Transverse colon (tissue), 4 donors: ENCODE measurements around the gene SLC35F1. TPM values are rescaled to one million over a fixed set of nuclear protein-coding genes. Genes with fewer than 3 reads are reported as not detected.

ENCODE experiments used
- DNase-seq: peaks from one replicate; pipeline ENCODE4 v3.0.0-alpha.2; 2019
- H3K27ac ChIP-seq, 4 donors: fragments of 200-600 bp; sonication (generic); 2 replicates each; pipeline ENCODE4 v1.5.1; 2016 to 2018; ENCODE audit warnings: inconsistent platforms in 4 of 4
- H3K27me3 ChIP-seq: fragments of 200-600 bp; sonication (generic); 2 replicates; pipeline ENCODE4 v1.5.1; 2017; ENCODE audit warnings: inconsistent platforms
- H3K36me3 ChIP-seq, 4 donors: fragments of 200-600 bp; sonication (generic); 2 replicates each; pipeline ENCODE4 v1.5.1; 2017 to 2019; ENCODE audit warnings: inconsistent platforms in 4 of 4
- H3K4me1 ChIP-seq, 4 donors: fragments of 200-600 bp; sonication (generic); 2 replicates each; pipeline ENCODE4 v1.5.1; 2017 to 2020; ENCODE audit warnings: inconsistent platforms in 4 of 4
- H3K4me3 ChIP-seq, 4 donors: fragments of 200-600 bp; sonication (generic); 1 replicate in 1 of 4; 2 replicates in 3 of 4; pipeline versions ENCODE4 v1.5.1 to v1.6.1; 2017 to 2019; ENCODE audit warnings: inconsistent platforms in 4 of 4
- H3K9me3 ChIP-seq, 2 donors: fragments of 200-600 bp; sonication (generic); 2 replicates each; pipeline ENCODE4 v1.5.1; 2017 to 2019; ENCODE audit warnings: inconsistent platforms in 2 of 2
- CTCF ChIP-seq, 5 experiments: fragments of 200-600 bp in 3 of 5; fragments of 450-650 bp in 2 of 5; sonication (generic) in 3 of 5; IDR thresholded peaks; 1 replicate in 2 of 5; 2 replicates in 3 of 5; pipeline ENCODE4 v1.5.1; 2016 to 2017; ENCODE audit warnings: antibody characterized with exemption in 5 of 5, inconsistent platforms in 3 of 5, mild to moderate bottlenecking in 2 of 5, moderate library complexity in 1 of 5
- EP300 ChIP-seq: sonication (generic); formaldehyde crosslinking; IDR thresholded peaks from one replicate; pipeline ENCODE4 v1.6.1; 2017; ENCODE audit warnings: antibody characterized with exemption, low read depth
- POLR2A ChIP-seq: fragments of 450-650 bp; IDR thresholded peaks from one replicate; pipeline ENCODE4 v1.6.1; 2016; ENCODE audit warnings: antibody characterized with exemption, mild to moderate bottlenecking, moderate library complexity
- POLR2AphosphoS5 ChIP-seq, 3 donors: sonication (generic); formaldehyde crosslinking; IDR thresholded peaks; one replicate each; pipeline ENCODE4 v1.6.1; 2016; ENCODE audit warnings: antibody characterized with exemption in 3 of 3
- WGBS, 2 donors: methylation state at CpG; one replicate each; pipeline ENCODE4 v1.1.5; 2018; ENCODE audit warnings: low coverage in 1 of 2; 5-methylcytosine and 5-hydroxymethylcytosine counted together
- in situ Hi-C, 4 donors: fragments of 200-750 bp; cut with MboI; loops; one replicate each; pipeline versions ENCODE4 v1.15.0 to v1.15.1; 2017; ENCODE audit warnings: low sequenced_read_pairs in 3 of 4, low pct_ligation_motif_present in 1 of 4, low pct_unique_long_range_greater_than_20kb in 1 of 4
- intact Hi-C: fragments of 100-400 bp; cut with DNase I; formaldehyde crosslinking; loops from one replicate; pipeline ENCODE4 v1.15.1; 2023; ENCODE audit warnings: low total_unique reads
- total RNA-seq, 4 donors: library from RNA; depleted of rRNA; stranded (reverse); fragments of >200 nt; gene quantifications; one replicate each; pipeline ENCODE4 v1.1.0, GENCODE V29; 2016

The SLC35F1 gene
- total RNA-seq, 4 donors from 2014 or later, result 0.37 to 1.1 (median 0.71) TPM

GRCh38 chr6:118134206-118134605 is 227.1 kb downstream of the SLC35F1 start:
- Histone ChIP-seq H3K36me3 (no peaks in the 10 kb centered on the region), H3K27me3 (no peaks in the 10 kb centered on the region), H3K4me3 (no peak overlapping the region), H3K4me1 (peaks cover 0 to 4% (median 0%) of the 10 kb centered on the region in 4 donors), H3K27ac (no peak overlapping the region), H3K9me3 (no peaks in the 10 kb centered on the region)
- WGBS, 2 donors, result 83 to 92% methylated on average over 2 of the region's 2 CpGs
- in situ Hi-C loops, result no loop called here
- no peak for TF ChIP-seq CTCF (IDR thresholded peaks at IDR 0.05)
- no peak for TF ChIP-seq POLR2A
- no peak for TF ChIP-seq POLR2AphosphoS5 (IDR thresholded peaks at IDR 0.05)
- no peak for TF ChIP-seq EP300
- intact Hi-C loops, result no loop called here
- no peak for DNase-seq

- Histone ChIP-seq H3K9me3 (no peaks in the 10 kb centered on the region), H3K36me3 (no peaks in the 10 kb centered on the region), H3K4me3 (no peak overlapping the region), H3K4me1 (peaks cover 0 to 4% (median 0%) of the 10 kb centered on the region in 4 donors), H3K27ac (no peak overlapping the region), H3K27me3 (no peaks in the 10 kb centered on the region)
- WGBS, 2 donors, result 45 to 50% methylated on average over 5 of the region's 5 CpGs
- no peak for DNase-seq
- intact Hi-C loops, result no loop called here
- in situ Hi-C loops, result no loop called here
- no peak for TF ChIP-seq CTCF (IDR thresholded peaks at IDR 0.05)
Observed at GRCh38 chr6:118134736-118135135, 227.7 kb downstream of the SLC35F1 start.

- Histone ChIP-seq H3K4me1 (peaks cover 0 to 4% (median 0%) of the 10 kb centered on the region in 4 donors), H3K27ac (no peak overlapping the region), H3K9me3 (no peaks in the 10 kb centered on the region), H3K27me3 (no peaks in the 10 kb centered on the region), H3K4me3 (no peak overlapping the region), H3K36me3 (no peaks in the 10 kb centered on the region)
- intact Hi-C loops, result no loop called here
- no peak for TF ChIP-seq CTCF (IDR thresholded peaks at IDR 0.05)
- no peak for TF ChIP-seq EP300
- TF ChIP-seq POLR2AphosphoS5 (IDR thresholded peaks at IDR 0.05), result no peak
- no peak for TF ChIP-seq POLR2A
- in situ Hi-C loops, result no loop called here
- DNase-seq, result no peak
- 68 to 83% methylated on average over 1 to 2 of the region's 2 CpGs for WGBS, 2 donors
Observed at GRCh38 chr6:118135371-118135770, 228.3 kb downstream of the SLC35F1 start.

GRCh38 chr6:118141211-118141610 is 234.1 kb downstream of the SLC35F1 start:
- intact Hi-C loops, result no loop called here
- Histone ChIP-seq H3K4me3 (no peak overlapping the region), H3K27me3 (no peaks in the 10 kb centered on the region), H3K36me3 (no peaks in the 10 kb centered on the region), H3K9me3 (no peaks in the 10 kb centered on the region), H3K27ac (no peak overlapping the region), H3K4me1 (no peaks in the 10 kb centered on the region)
- in situ Hi-C loops, result no loop called here
- no peak for TF ChIP-seq POLR2A
- no peak for TF ChIP-seq POLR2AphosphoS5 (IDR thresholded peaks at IDR 0.05)
- no peak for TF ChIP-seq CTCF (IDR thresholded peaks at IDR 0.05)
- TF ChIP-seq EP300, result no peak
- 94 to 100% methylated on average over 1 of the region's 1 CpG for WGBS, 2 donors
- no peak for DNase-seq
